ENCODE results near the gene RAB37.

RAB37 gene

GRCh38 chr17:74796866-74797265 is 59.8 kb downstream of the RAB37 start:
- no peak for TF ChIP-seq CTCF (IDR thresholded peaks at IDR 0.05; ENCODE audit: poor library complexity, severe bottlenecking)
- H3K27ac ChIP-seq (ENCODE audit: poor library complexity, severe bottlenecking) = no peak overlapping the region
- no peaks in the 10 kb centered on the region for H3K9me3 ChIP-seq (ENCODE audit: severe bottlenecking)
- no peak for ATAC-seq (ENCODE audit: low read depth)
- DNase-seq (ENCODE audit: low spot score) = no peak
- H3K27me3 ChIP-seq (ENCODE audit: insufficient read depth, poor library complexity, severe bottlenecking) = no peaks in the 10 kb centered on the region
- H3K4me1 ChIP-seq (ENCODE audit: insufficient read depth, poor library complexity, severe bottlenecking) = no peaks in the 10 kb centered on the region
- no peak overlapping the region for H3K4me3 ChIP-seq (ENCODE audit: severe bottlenecking)
- peaks cover 20% of the 10 kb centered on the region for H3K36me3 ChIP-seq (ENCODE audit: low read depth)
